ENCODE measurements around the gene HJURP. TPM values are rescaled to one million over a fixed set of nuclear protein-coding genes. Genes with fewer than 3 reads are reported as not detected.

HJURP gene
- total RNA-seq, 1 experiment from 2014 or later, result 49.7 TPM

GRCh38 chr2:233858331-233858730 lies 4.0 kb upstream of the HJURP start:
- no peaks in the 10 kb centered on the region for H3K79me1 ChIP-seq (ENCODE audit: insufficient read depth, low read depth, low read length, poor library complexity, severe bottlenecking)
- H2BK15ac ChIP-seq (ENCODE audit: low read depth, low read length), result no peak overlapping the region
- no peak for DNase-seq
- H3T11ph ChIP-seq (ENCODE audit: low read length), result no peak overlapping the region
- no peak overlapping the region for H2BK12ac ChIP-seq (ENCODE audit: insufficient read length, low read depth, low read length)
- Mint-ChIP-seq H3K4me1 (peaks cover 22 to 29% of the 10 kb centered on the region in 2 experiments), H3K9me3 (no peaks in the 10 kb centered on the region; a peak in 1 of 5 replicates), H3K27me3 (ENCODE audit: low read depth) (no peaks in the 10 kb centered on the region; the same call in 1 of the 2 replicates), H3K4me3 (no peak overlapping the region), H3K36me3 (ENCODE audit: insufficient read depth in 1 of 3, low read depth in 3 of 3) (peaks cover 4 to 14% (median 4%) of the 10 kb centered on the region in 3 experiments; a peak in 6 of 7 replicates), H3K27ac (no peak overlapping the region)
- H3K79me2 ChIP-seq (ENCODE audit: insufficient read depth, low read length), result peaks cover 7% of the 10 kb centered on the region; the same call in 1 of the 2 replicates
- H3K56ac ChIP-seq (ENCODE audit: insufficient read length, low read depth, low read length), result no peak overlapping the region
- H3K9me3 ChIP-seq (ENCODE audit: control insufficient read depth, low read depth, low read length), result no peaks in the 10 kb centered on the region
- H2BK5ac ChIP-seq (ENCODE audit: insufficient read length, low read length), result no peak overlapping the region
- no peak overlapping the region for H2AK5ac ChIP-seq (ENCODE audit: insufficient read length, low read length)
- no peak overlapping the region for H3K18ac ChIP-seq (ENCODE audit: insufficient read length, low read depth, low read length)
- H4K20me1 ChIP-seq (ENCODE audit: control insufficient read depth, insufficient read depth, insufficient read length), result no peaks in the 10 kb centered on the region
- H4K91ac ChIP-seq (ENCODE audit: insufficient read length, low read depth, low read length), result no peak overlapping the region
- H3K4ac ChIP-seq (ENCODE audit: low read depth, low read length), result no peak overlapping the region
- no peak overlapping the region for H3K23ac ChIP-seq (ENCODE audit: insufficient read length, low read depth, low read length)
- H4K5ac ChIP-seq (ENCODE audit: insufficient read length, low read depth, low read length), result no peak overlapping the region
- H2AFZ ChIP-seq (ENCODE audit: low read length), result no peak overlapping the region
- no peak overlapping the region for H2BK20ac ChIP-seq (ENCODE audit: low read depth, low read length, poor library complexity, severe bottlenecking)
- H3K23me2 ChIP-seq (ENCODE audit: insufficient read length, low read depth, low read length, poor library complexity, severe bottlenecking), result peaks cover 6% of the 10 kb centered on the region
- no peak for TF ChIP-seq CTCF (conservative IDR thresholded peaks at IDR 0.05)
- no peak overlapping the region for H4K8ac ChIP-seq (replicated peaks; ENCODE audit: insufficient read length, low read depth, low read length)
- no peak overlapping the region for H3K9ac ChIP-seq (ENCODE audit: extremely low read depth, insufficient read length, low read length)
- no peaks in the 10 kb centered on the region for H3K27me3 ChIP-seq (ENCODE audit: insufficient read depth, low read length)
- H3K27ac ChIP-seq (ENCODE audit: insufficient read length, low read depth, low read length), result no peak overlapping the region
- H2BK120ac ChIP-seq (ENCODE audit: low read depth, low read length, poor library complexity, severe bottlenecking), result no peak overlapping the region
- no peak overlapping the region for H3K4me2 ChIP-seq (ENCODE audit: insufficient read depth, insufficient read length, low read length)
- peaks cover 4% of the 10 kb centered on the region for H3K4me1 ChIP-seq (ENCODE audit: insufficient read depth, low read length)
- no peak overlapping the region for H3K14ac ChIP-seq (ENCODE audit: insufficient read depth, low read length)
- WGBS (ENCODE audit: extremely low coverage, insufficient read length, low lambda C conversion rate), result no CpG with 5 or more reads among the region's 4 CpGs

Measured in H9 (cell line).